Measurements from ENCODE around the gene ROGDI. TPM values are rescaled to one million over a fixed set of nuclear protein-coding genes. Genes with fewer than 3 reads are reported as not detected.

ROGDI gene
- total and polyA plus RNA-seq, 4 donors = 42.3 to 134 (median 89.7) TPM

DNA sequence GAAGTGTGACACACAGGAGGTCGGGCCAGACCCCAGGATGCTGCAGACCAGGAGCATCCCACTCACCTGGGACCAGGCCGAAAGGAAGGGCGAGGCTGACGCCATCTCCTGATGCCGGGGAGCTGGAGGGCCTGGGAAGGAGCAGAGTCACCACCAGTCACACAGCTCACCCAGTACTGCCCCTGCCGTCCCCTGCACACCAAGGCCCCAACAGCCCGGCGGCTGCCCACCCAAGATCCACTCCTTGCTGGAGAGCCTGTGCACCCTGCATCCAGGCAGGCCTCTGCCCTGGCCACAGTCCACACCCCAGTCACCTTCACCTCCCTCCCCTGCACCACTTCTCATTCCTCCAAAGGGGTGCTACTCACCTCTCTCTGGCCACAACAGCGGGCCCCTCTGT lies 40.2 kb downstream of the ROGDI start:
- no peak overlapping the region for H3K4me3 ChIP-seq (ENCODE audit: low read depth, low read length)
- WGBS (ENCODE audit: insufficient coverage) = 97% methylated on average over 8 of the region's 9 CpGs
- H3K4me1 ChIP-seq (ENCODE audit: control insufficient read depth, insufficient read depth, low read length) = peaks cover 16% of the 10 kb centered on the region
- no peaks in the 10 kb centered on the region for H3K27me3 ChIP-seq (ENCODE audit: control insufficient read depth, insufficient read depth, low read length)
- peaks cover 84% of the 10 kb centered on the region for H3K36me3 ChIP-seq (ENCODE audit: control insufficient read depth, insufficient read depth, low read length)
- no peak overlapping the region for H3K27ac ChIP-seq (ENCODE audit: low read depth, low read length)
- no peak for DNase-seq (ENCODE audit: low read depth in 4 of 6, low spot score in 6 of 6)
- no peaks in the 10 kb centered on the region for H3K9me3 ChIP-seq (ENCODE audit: control insufficient read depth, insufficient read depth, low read length)

DNA sequence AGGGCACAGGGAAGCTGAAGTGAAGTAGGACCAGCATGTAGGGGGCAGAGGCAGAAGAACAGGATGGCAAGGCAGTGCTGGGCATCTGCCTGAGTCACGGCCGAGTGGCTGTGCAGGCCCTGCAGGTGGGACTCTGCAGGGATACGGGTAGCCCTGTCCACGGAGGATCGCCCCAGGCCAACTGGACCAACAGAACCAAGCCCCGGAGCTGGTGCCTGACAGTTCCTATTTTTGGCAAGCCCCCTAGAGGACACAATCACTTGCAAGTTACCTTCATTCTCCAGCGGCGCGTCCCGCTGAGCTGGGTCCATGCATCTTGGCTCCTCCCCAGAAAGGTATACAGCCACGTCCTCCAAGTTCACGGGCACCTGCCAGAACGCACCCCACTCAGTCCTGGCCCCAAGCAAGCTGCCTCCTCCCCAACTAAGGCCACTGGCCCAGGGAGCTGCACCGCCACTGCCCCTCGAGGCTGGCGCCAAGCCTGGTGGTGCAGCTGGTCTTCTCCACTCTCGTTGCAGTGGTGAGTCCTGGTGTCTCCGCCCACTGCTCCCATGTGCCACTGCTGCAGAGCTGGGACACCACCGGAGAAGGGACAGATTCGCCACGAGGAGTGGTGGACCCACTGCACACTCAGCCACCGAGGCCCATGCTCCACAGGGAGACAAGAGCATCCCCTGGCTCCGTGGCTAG lies 42.1 kb downstream of the ROGDI start:
- no peaks in the 10 kb centered on the region for H3K27me3 ChIP-seq (ENCODE audit: control insufficient read depth, insufficient read depth, low read length)
- DNase-seq (ENCODE audit: low read depth in 4 of 6, low spot score in 6 of 6) = no peak
- H3K36me3 ChIP-seq (ENCODE audit: control insufficient read depth, insufficient read depth, low read length) = peaks cover 93% of the 10 kb centered on the region
- 93% methylated on average over 23 of the region's 23 CpGs for WGBS (ENCODE audit: insufficient coverage)
- H3K4me3 ChIP-seq (ENCODE audit: low read depth, low read length) = no peak overlapping the region
- H3K27ac ChIP-seq (ENCODE audit: low read depth, low read length) = no peak overlapping the region
- peaks cover 4% of the 10 kb centered on the region for H3K4me1 ChIP-seq (ENCODE audit: control insufficient read depth, insufficient read depth, low read length)
- H3K9me3 ChIP-seq (ENCODE audit: control insufficient read depth, insufficient read depth, low read length) = no peaks in the 10 kb centered on the region

DNA sequence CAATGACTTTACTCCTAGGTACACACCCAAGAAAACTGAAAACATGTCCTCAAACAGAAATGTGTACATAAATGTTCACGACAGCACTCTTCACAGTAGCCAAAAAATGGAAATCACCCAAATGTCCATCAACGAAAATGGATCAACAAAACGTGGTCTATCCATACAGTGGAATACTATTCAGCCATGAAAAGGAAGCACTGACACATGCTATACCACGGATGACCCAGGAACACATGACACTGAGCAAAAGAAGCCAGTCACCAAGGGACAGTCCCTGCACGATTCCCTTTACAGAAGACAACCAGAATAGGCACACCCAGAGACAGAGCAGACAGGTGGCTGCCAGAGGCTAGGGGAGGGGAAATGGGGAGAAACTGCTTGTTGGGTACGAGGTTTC lies 46.7 kb downstream of the ROGDI start:
- Histone ChIP-seq H3K27ac (ENCODE audit: low read depth, low read length) (no peak overlapping the region), H3K36me3 (ENCODE audit: control insufficient read depth, insufficient read depth, low read length) (peaks cover 95% of the 10 kb centered on the region), H3K4me1 (ENCODE audit: control insufficient read depth, insufficient read depth, low read length) (no peaks in the 10 kb centered on the region), H3K27me3 (ENCODE audit: control insufficient read depth, insufficient read depth, low read length) (no peaks in the 10 kb centered on the region), H3K4me3 (ENCODE audit: low read depth, low read length) (no peak overlapping the region), H3K9me3 (ENCODE audit: control insufficient read depth, insufficient read depth, low read length) (no peaks in the 10 kb centered on the region)
- WGBS (ENCODE audit: insufficient coverage) = 93% methylated on average over 5 of the region's 6 CpGs
- DNase-seq (ENCODE audit: low read depth in 4 of 6, low spot score in 6 of 6) = no peak

DNA sequence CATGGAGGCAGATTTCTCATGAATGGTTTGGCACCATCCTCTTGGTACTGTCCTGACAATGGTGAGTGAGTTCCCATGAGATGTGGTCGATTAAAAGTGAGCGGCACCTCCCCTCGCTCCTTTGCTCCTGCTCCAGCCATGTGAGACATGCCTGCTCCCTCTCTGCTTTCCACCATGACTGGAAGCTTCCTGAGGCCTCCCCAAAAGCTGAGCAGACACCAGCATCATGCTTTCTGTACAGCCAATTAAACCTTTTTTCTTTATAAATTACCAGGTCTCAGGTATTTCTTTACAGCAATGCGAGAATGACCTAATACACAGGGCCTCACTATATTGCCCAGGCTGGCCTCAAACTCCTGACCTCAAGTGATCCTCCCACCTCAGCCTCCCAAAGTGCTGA lies 47.6 kb downstream of the ROGDI start:
- no peaks in the 10 kb centered on the region for H3K4me1 ChIP-seq (ENCODE audit: control insufficient read depth, insufficient read depth, low read length)
- H3K27ac ChIP-seq (ENCODE audit: low read depth, low read length) = no peak overlapping the region
- peaks cover 95% of the 10 kb centered on the region for H3K36me3 ChIP-seq (ENCODE audit: control insufficient read depth, insufficient read depth, low read length)
- no peak overlapping the region for H3K4me3 ChIP-seq (ENCODE audit: low read depth, low read length)
- H3K27me3 ChIP-seq (ENCODE audit: control insufficient read depth, insufficient read depth, low read length) = no peaks in the 10 kb centered on the region
- WGBS (ENCODE audit: insufficient coverage) = 100% methylated on average over 4 of the region's 4 CpGs
- no peak for DNase-seq (ENCODE audit: low read depth in 4 of 6, low spot score in 6 of 6)
- no peaks in the 10 kb centered on the region for H3K9me3 ChIP-seq (ENCODE audit: control insufficient read depth, insufficient read depth, low read length)

DNA sequence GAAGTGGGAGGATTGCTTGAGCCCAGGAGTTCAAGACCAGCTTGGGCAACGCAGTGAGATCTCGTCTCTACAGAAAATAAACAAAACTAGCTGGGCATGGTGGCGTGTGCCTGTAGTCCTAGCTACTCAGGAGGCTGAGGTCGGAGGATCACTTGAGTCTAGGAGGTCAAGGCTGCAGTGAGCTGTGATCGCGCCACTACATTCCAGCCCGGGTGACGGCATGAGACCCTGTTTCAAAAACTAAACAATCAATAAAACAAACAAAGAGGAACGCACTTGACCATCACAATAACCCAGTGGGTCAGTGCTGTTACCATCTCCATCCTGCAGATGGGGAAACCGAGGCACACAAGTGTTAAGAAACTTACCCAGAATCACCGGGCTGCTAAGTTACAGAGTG lies 49.2 kb downstream of the ROGDI start:
- WGBS (ENCODE audit: insufficient coverage) = 96% methylated on average over 9 of the region's 11 CpGs
- H3K9me3 ChIP-seq (ENCODE audit: control insufficient read depth, insufficient read depth, low read length) = no peaks in the 10 kb centered on the region
- peaks cover 95% of the 10 kb centered on the region for H3K36me3 ChIP-seq (ENCODE audit: control insufficient read depth, insufficient read depth, low read length)
- DNase-seq (ENCODE audit: low read depth in 4 of 6, low spot score in 6 of 6) = no peak
- no peaks in the 10 kb centered on the region for H3K27me3 ChIP-seq (ENCODE audit: control insufficient read depth, insufficient read depth, low read length)
- H3K27ac ChIP-seq (ENCODE audit: low read depth, low read length) = no peak overlapping the region
- no peak overlapping the region for H3K4me3 ChIP-seq (ENCODE audit: low read depth, low read length)
- no peaks in the 10 kb centered on the region for H3K4me1 ChIP-seq (ENCODE audit: control insufficient read depth, insufficient read depth, low read length)

DNA sequence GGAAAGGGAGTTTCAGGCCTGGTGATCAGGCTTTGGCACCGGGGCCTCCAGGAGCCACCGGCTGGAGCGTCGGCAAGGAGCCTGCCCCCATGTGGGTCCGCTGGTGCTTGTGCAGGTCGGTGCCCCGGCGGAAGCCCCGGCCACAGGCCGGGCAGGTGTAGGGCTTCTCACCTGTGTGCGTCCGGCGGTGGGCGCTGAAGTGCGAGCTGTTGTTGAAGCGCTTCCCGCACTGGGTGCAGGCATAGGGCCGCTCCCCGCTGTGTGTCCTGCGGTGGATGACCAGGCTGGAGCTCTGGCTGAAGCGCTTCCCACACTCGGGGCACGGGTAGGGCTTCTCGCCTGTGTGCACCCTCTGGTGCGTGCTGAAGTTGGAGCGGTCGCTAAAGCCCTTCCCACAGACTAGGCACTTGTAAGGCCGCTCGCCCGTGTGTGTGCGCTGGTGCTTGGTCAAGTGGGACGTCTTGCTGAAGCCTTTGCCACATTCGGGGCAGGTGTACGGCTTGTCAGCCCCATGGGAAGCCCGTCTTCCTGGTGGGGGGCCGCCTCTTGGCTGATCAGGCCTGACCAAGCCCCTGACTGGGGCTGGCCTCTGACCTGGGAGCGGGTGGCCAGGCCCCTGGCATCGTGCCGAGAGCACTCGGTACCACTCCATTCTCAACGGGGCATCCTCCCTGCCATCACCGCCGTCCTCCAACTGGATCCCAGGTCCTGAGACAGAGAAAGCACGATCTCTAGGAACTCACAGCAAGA lies 49.9 kb downstream of the ROGDI start:
- Histone ChIP-seq H3K27ac (ENCODE audit: low read depth, low read length) (no peak overlapping the region), H3K9me3 (ENCODE audit: control insufficient read depth, insufficient read depth, low read length) (no peaks in the 10 kb centered on the region), H3K27me3 (ENCODE audit: control insufficient read depth, insufficient read depth, low read length) (no peaks in the 10 kb centered on the region), H3K4me1 (ENCODE audit: control insufficient read depth, insufficient read depth, low read length) (peaks cover 2% of the 10 kb centered on the region), H3K4me3 (ENCODE audit: low read depth, low read length) (no peak overlapping the region), H3K36me3 (ENCODE audit: control insufficient read depth, insufficient read depth, low read length) (peaks cover 89% of the 10 kb centered on the region)
- WGBS (ENCODE audit: insufficient coverage) = 96% methylated on average over 44 of the region's 44 CpGs
- no peak for DNase-seq (ENCODE audit: low read depth in 4 of 6, low spot score in 6 of 6)

DNA sequence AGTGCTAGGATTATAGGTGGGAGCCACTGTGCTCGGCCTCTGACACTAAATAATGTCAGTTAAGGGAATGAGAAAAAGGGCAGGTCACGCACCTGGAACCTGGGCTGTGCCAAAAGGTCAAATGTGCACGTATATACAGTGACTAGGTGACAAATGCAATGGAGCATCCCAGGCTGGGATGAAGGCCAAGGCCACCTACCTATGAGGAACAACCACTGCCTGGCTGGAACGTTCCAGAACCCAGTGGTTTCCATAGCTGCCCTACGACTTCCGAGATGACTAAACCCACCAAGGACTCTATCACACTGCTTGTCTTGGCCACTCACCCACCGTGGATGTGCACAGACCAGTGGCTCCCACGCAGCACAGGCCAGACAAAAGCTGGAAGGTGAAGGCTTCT lies 51.5 kb downstream of the ROGDI start:
- no peaks in the 10 kb centered on the region for H3K27me3 ChIP-seq (ENCODE audit: control insufficient read depth, insufficient read depth, low read length)

DNA sequence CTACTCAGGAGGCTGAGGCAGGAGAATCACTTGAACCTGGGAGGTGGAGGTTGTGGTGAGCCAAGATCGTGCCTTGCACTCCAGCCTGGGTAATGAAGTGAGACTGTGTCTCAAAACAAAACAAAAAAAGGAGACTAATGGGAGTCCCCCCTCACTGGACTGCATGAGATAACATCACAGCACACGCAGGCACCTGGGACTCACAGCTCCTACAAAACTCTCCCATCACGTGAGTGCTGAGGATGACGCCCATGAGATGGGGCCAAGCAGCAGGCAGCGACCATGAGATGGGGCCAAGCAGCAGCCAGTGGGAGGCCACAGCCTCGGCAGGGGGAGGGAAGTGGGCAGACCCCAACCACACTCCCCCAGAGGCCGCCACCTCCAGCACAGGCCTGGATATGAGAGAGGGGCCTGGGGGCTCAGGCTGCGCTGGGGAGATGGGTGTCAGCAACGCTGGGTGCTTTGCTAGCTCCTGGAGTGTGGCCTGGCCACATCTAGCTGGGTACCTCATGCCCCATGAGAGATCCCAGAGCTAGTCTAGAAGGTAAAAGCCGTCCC lies 52.7 kb downstream of the ROGDI start:
- peaks cover 12% of the 10 kb centered on the region for H3K4me1 ChIP-seq (ENCODE audit: control insufficient read depth, insufficient read depth, low read length)
- WGBS (ENCODE audit: insufficient coverage) = 89% methylated on average over 9 of the region's 10 CpGs
- no peak for DNase-seq (ENCODE audit: low read depth in 4 of 6, low spot score in 6 of 6)
- no peaks in the 10 kb centered on the region for H3K9me3 ChIP-seq (ENCODE audit: control insufficient read depth, insufficient read depth, low read length)
- no peaks in the 10 kb centered on the region for H3K27me3 ChIP-seq (ENCODE audit: control insufficient read depth, insufficient read depth, low read length)
- H3K4me3 ChIP-seq (ENCODE audit: low read depth, low read length) = no peak overlapping the region
- H3K36me3 ChIP-seq (ENCODE audit: control insufficient read depth, insufficient read depth, low read length) = peaks cover 85% of the 10 kb centered on the region
- H3K27ac ChIP-seq (ENCODE audit: low read depth, low read length) = no peak overlapping the region

More for the DNA sequence above, 51.5 kb downstream of the ROGDI start:
- no peak overlapping the region for H3K4me3 ChIP-seq (ENCODE audit: low read depth, low read length)
- peaks cover 12% of the 10 kb centered on the region for H3K4me1 ChIP-seq (ENCODE audit: control insufficient read depth, insufficient read depth, low read length)
- H3K9me3 ChIP-seq (ENCODE audit: control insufficient read depth, insufficient read depth, low read length) = no peaks in the 10 kb centered on the region
- WGBS (ENCODE audit: insufficient coverage) = 88% methylated on average over 8 of the region's 8 CpGs
- no peak for DNase-seq (ENCODE audit: low read depth in 4 of 6, low spot score in 6 of 6)
- peaks cover 90% of the 10 kb centered on the region for H3K36me3 ChIP-seq (ENCODE audit: control insufficient read depth, insufficient read depth, low read length)
- no peak overlapping the region for H3K27ac ChIP-seq (ENCODE audit: low read depth, low read length)

DNA sequence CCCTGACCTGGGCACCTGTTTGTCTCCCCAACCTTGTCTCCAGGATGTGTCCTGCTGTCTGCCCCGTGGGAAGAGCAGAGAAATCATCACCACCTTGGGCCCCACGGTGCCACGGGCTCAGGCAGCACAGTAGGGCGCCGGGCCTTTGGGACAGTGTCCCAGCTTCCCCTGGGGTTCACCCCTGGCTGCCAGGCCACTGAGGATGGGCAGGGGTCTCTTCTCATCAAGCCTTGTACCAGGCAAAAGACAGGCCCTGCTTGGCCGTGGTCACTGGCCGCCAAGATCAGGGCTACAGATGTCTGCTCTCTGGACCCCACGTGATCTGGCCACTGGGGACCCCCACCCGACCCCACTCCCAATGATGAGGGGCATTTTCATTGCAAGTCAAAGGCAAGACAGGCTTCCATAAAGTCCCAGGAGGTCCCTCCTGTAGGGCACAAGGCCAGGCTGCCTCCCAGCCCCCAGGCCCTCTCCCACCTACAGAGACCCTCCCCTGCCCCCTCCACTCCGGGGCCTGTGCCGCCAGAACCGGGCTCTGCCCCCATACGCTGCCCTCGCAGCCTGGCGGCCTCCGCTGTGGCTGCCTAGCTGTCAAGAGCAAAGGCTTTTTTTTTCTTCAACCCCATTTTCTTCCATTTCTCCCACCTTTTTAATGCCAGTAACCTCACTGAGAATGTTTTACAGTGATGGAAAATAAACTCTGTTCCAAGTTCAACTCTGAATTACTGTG lies 53.6 kb downstream of the ROGDI start:
- no peaks in the 10 kb centered on the region for H3K9me3 ChIP-seq (ENCODE audit: control insufficient read depth, insufficient read depth, low read length)

More for the DNA sequence above, 53.6 kb downstream of the ROGDI start:
- DNase-seq (ENCODE audit: low read depth in 4 of 6, low spot score in 6 of 6) = no peak
- Histone ChIP-seq H3K27me3 (ENCODE audit: control insufficient read depth, insufficient read depth, low read length) (no peaks in the 10 kb centered on the region), H3K36me3 (ENCODE audit: control insufficient read depth, insufficient read depth, low read length) (peaks cover 79% of the 10 kb centered on the region), H3K4me3 (ENCODE audit: low read depth, low read length) (no peak overlapping the region), H3K4me1 (ENCODE audit: control insufficient read depth, insufficient read depth, low read length) (peaks cover 12% of the 10 kb centered on the region), H3K27ac (ENCODE audit: low read depth, low read length) (no peak overlapping the region)
- WGBS (ENCODE audit: insufficient coverage) = 93% methylated on average over 16 of the region's 16 CpGs

Measured in spinal cord (tissue), 10 donors.